Upper lobe of right lung (tissue), 1 donor: Measurements from ENCODE around the gene SHKBP1. TPM values are rescaled to one million over a fixed set of nuclear protein-coding genes. Genes with fewer than 3 reads are reported as not detected.

Experiments
- ATAC-seq: fragments of 200-7000 bp; cut with Tn5 transposase; one replicate; pipeline ENCODE4 v1.9.1; 2020; ENCODE audit warnings: mild to moderate bottlenecking, moderate library complexity
- DNase-seq: peaks from one replicate; pipeline ENCODE4 v3.0.0-alpha.2; 2020
- H3K27ac ChIP-seq: fragments of 200-600 bp; one replicate; pipeline ENCODE4 v1.8.0; 2022
- H3K27me3 ChIP-seq: fragments of 200-600 bp; one replicate; pipeline ENCODE4 v1.8.0; 2022; ENCODE audit warnings: mild to moderate bottlenecking
- H3K36me3 ChIP-seq: fragments of 200-600 bp; one replicate; pipeline ENCODE4 v1.8.0; 2022
- H3K4me1 ChIP-seq: fragments of 200-600 bp; one replicate; pipeline ENCODE4 v1.8.0; 2022
- H3K4me3 ChIP-seq: fragments of 200-600 bp; one replicate; pipeline ENCODE4 v1.8.0; 2022; ENCODE audit warnings: mild to moderate bottlenecking
- H3K9me3 ChIP-seq: fragments of 200-600 bp; one replicate; pipeline ENCODE4 v1.8.0; 2022
- CTCF ChIP-seq: fragments of 200-600 bp; IDR thresholded peaks from one replicate; pipeline ENCODE4 v1.8.0; 2022; ENCODE audit warnings: antibody characterized with exemption
- intact Hi-C: fragments of 100-400 bp; cut with DNase I; formaldehyde crosslinking; loops from one replicate; pipeline ENCODE4 v1.11.0; 2022
- total RNA-seq: library from RNA; stranded (reverse); fragmentation: NEBNext Ultra II Directional; extraction: Animal tissue kit (Norgen Biotek cat#: 25700); gene quantifications from one replicate; pipeline ENCODE4 v1.2.1, GENCODE V29; 2021
- donor health status: DM: no; HTN: yes; CAD: no; lungs with severe emphysema.

The SHKBP1 gene
- total RNA-seq, 1 donor from 2014 or later: 68.1 TPM

GRCh38 chr19:40608240-40608621 is 31.6 kb downstream of the SHKBP1 start:
- no peak for TF ChIP-seq CTCF
- DNase-seq (no peak), ATAC-seq (no peak)
- H3K4me1 ChIP-seq: peaks cover 45% of the 10 kb centered on the region
- no peak overlapping the region for H3K27ac ChIP-seq
- intact Hi-C loops: no loop called here
- H3K27me3 ChIP-seq: no peaks in the 10 kb centered on the region
- H3K9me3 ChIP-seq: no peaks in the 10 kb centered on the region
- H3K36me3 ChIP-seq: no peaks in the 10 kb centered on the region
- H3K4me3 ChIP-seq: no peak overlapping the region

- DNase-seq (no peak), ATAC-seq (no peak)
- Histone ChIP-seq H3K9me3 (no peaks in the 10 kb centered on the region), H3K4me3 (peak overlapping the region; percentile 48), H3K27ac (no peak overlapping the region), H3K4me1 (peaks cover 46% of the 10 kb centered on the region), H3K27me3 (no peaks in the 10 kb centered on the region), H3K36me3 (no peaks in the 10 kb centered on the region)
- no peak for TF ChIP-seq CTCF
- intact Hi-C loops: no loop called here
Measured at GRCh38 chr19:40608957-40609356, 32.3 kb downstream of the SHKBP1 start.

- DNase-seq: peak; percentile 97
- Histone ChIP-seq H3K27ac (peak overlapping the region; percentile 80), H3K4me3 (peak overlapping the region; percentile 48), H3K9me3 (no peaks in the 10 kb centered on the region), H3K27me3 (no peaks in the 10 kb centered on the region), H3K4me1 (peaks cover 45% of the 10 kb centered on the region), H3K36me3 (no peaks in the 10 kb centered on the region)
- TF ChIP-seq CTCF: no peak
- intact Hi-C loops: no loop called here
- peak; percentile 80 for ATAC-seq
Measured at GRCh38 chr19:40609561-40610395, 33.1 kb downstream of the SHKBP1 start.

- ATAC-seq: peak; percentile 14
- Histone ChIP-seq H3K27ac (peak overlapping the region; percentile 80), H3K36me3 (no peaks in the 10 kb centered on the region), H3K9me3 (no peaks in the 10 kb centered on the region), H3K4me1 (peaks cover 38% of the 10 kb centered on the region), H3K27me3 (no peaks in the 10 kb centered on the region), H3K4me3 (peak overlapping the region; percentile 48)
- DNase-seq: peak; percentile 87
- TF ChIP-seq CTCF: no peak
- intact Hi-C loops: no loop called here
Measured at GRCh38 chr19:40610396-40611064, 33.9 kb downstream of the SHKBP1 start.

- peak overlapping the region; percentile 48 for H3K4me3 ChIP-seq
Measured at GRCh38 chr19:40611096-40611495, 34.4 kb downstream of the SHKBP1 start.

More at GRCh38 chr19:40611096-40611495, 34.4 kb downstream of the SHKBP1 start:
- Histone ChIP-seq H3K36me3 (peaks cover 3% of the 10 kb centered on the region), H3K27me3 (no peaks in the 10 kb centered on the region), H3K9me3 (no peaks in the 10 kb centered on the region), H3K27ac (peak overlapping the region; percentile 80), H3K4me1 (peaks cover 32% of the 10 kb centered on the region)
- no peak for TF ChIP-seq CTCF
- DNase-seq (peak; percentile 86), ATAC-seq (peak; percentile 8)
- intact Hi-C loops: no loop called here
